ENCODE results near the gene LCP1. TPM values are rescaled to one million over a fixed set of nuclear protein-coding genes. Genes with fewer than 3 reads are reported as not detected.
"Not testable (repeated sequence)": the region's sequence is repeated elsewhere in the genome, so short reads cannot be mapped to it uniquely, and the experiment has no call there.

LCP1 gene
- total RNA-seq, 2 donors from 2014 or later = 727 to 916 TPM

GRCh38 chr13:46172531-46172991 is 9.4 kb downstream of the LCP1 start:
- Mint-ChIP-seq H3K9me3 (no peaks in the 10 kb centered on the region), H3K4me1 (peaks cover 82% of the 10 kb centered on the region), H3K27me3 (no peaks in the 10 kb centered on the region), H3K36me3 (ENCODE audit: low read depth) (peaks cover 100% of the 10 kb centered on the region), H3K27ac (peak overlapping the region; percentile 95), H3K4me3 (peak overlapping the region; percentile 89)
- peak; percentile 53 for ATAC-seq (replicated peaks)

GRCh38 chr13:46171739-46172138 is 10.2 kb downstream of the LCP1 start:
- Mint-ChIP-seq H3K27ac (peak overlapping the region; percentile 95), H3K9me3 (no peaks in the 10 kb centered on the region), H3K4me3 (peak overlapping the region; percentile 89), H3K4me1 (peaks cover 83% of the 10 kb centered on the region), H3K36me3 (ENCODE audit: low read depth) (peaks cover 100% of the 10 kb centered on the region), H3K27me3 (no peaks in the 10 kb centered on the region)
- ATAC-seq (replicated peaks) = no peak

- Mint-ChIP-seq H3K27me3 (no peaks in the 10 kb centered on the region), H3K27ac (peak overlapping the region; percentile 95), H3K4me3 (peak overlapping the region; percentile 89), H3K9me3 (no peaks in the 10 kb centered on the region), H3K4me1 (peaks cover 84% of the 10 kb centered on the region), H3K36me3 (ENCODE audit: low read depth) (peaks cover 100% of the 10 kb centered on the region)
- ATAC-seq (replicated peaks) = no peak
Observed at GRCh38 chr13:46171217-46171616, 10.8 kb downstream of the LCP1 start.

GRCh38 chr13:46170687-46171086 is 11.3 kb downstream of the LCP1 start:
- peaks cover 100% of the 10 kb centered on the region for H3K36me3 Mint-ChIP-seq (ENCODE audit: low read depth)
- H3K4me1 Mint-ChIP-seq = peaks cover 84% of the 10 kb centered on the region
- ATAC-seq (replicated peaks) = no peak
- peak overlapping the region; percentile 89 for H3K4me3 Mint-ChIP-seq
- H3K27ac Mint-ChIP-seq = peak overlapping the region; percentile 95
- H3K9me3 Mint-ChIP-seq = no peaks in the 10 kb centered on the region
- no peaks in the 10 kb centered on the region for H3K27me3 Mint-ChIP-seq

- Mint-ChIP-seq H3K4me1 (peaks cover 80% of the 10 kb centered on the region), H3K9me3 (no peaks in the 10 kb centered on the region), H3K27ac (peak overlapping the region; percentile 95), H3K36me3 (ENCODE audit: low read depth) (peaks cover 100% of the 10 kb centered on the region), H3K27me3 (no peaks in the 10 kb centered on the region), H3K4me3 (peak overlapping the region; percentile 89)
- no peak for ATAC-seq (replicated peaks)
Observed at GRCh38 chr13:46170268-46170667, 11.7 kb downstream of the LCP1 start.

GRCh38 chr13:46169758-46170157 is 12.2 kb downstream of the LCP1 start:
- peaks cover 98% of the 10 kb centered on the region for H3K36me3 Mint-ChIP-seq (ENCODE audit: low read depth)

GRCh38 chr13:46168783-46169182 is 13.2 kb downstream of the LCP1 start:
- peaks cover 85% of the 10 kb centered on the region for H3K4me1 Mint-ChIP-seq
- no peaks in the 10 kb centered on the region for H3K9me3 Mint-ChIP-seq
- peaks cover 98% of the 10 kb centered on the region for H3K36me3 Mint-ChIP-seq (ENCODE audit: low read depth)
- ATAC-seq (replicated peaks) = peak; percentile 45
- no peaks in the 10 kb centered on the region for H3K27me3 Mint-ChIP-seq
- peak overlapping the region; percentile 89 for H3K4me3 Mint-ChIP-seq
- peak overlapping the region; percentile 95 for H3K27ac Mint-ChIP-seq

More at GRCh38 chr13:46169758-46170157, 12.2 kb downstream of the LCP1 start:
- Mint-ChIP-seq H3K9me3 (no peaks in the 10 kb centered on the region), H3K4me1 (peaks cover 78% of the 10 kb centered on the region), H3K4me3 (peak overlapping the region; percentile 89), H3K27me3 (no peaks in the 10 kb centered on the region), H3K27ac (peak overlapping the region; percentile 95)
- ATAC-seq (replicated peaks) = no peak

- H3K27me3 Mint-ChIP-seq = no peaks in the 10 kb centered on the region
- peaks cover 98% of the 10 kb centered on the region for H3K36me3 Mint-ChIP-seq (ENCODE audit: low read depth)
- H3K27ac Mint-ChIP-seq = peak overlapping the region; percentile 95
- peak; percentile 49 for ATAC-seq (replicated peaks)
- peaks cover 82% of the 10 kb centered on the region for H3K4me1 Mint-ChIP-seq
- H3K4me3 Mint-ChIP-seq = peak overlapping the region; percentile 89
- no peaks in the 10 kb centered on the region for H3K9me3 Mint-ChIP-seq
Observed at GRCh38 chr13:46168341-46168740, 13.6 kb downstream of the LCP1 start.

GRCh38 chr13:46166947-46167610 is 14.9 kb downstream of the LCP1 start:
- peaks cover 72% of the 10 kb centered on the region for H3K4me1 Mint-ChIP-seq
- peak overlapping the region; percentile 95 for H3K27ac Mint-ChIP-seq
- no peaks in the 10 kb centered on the region for H3K9me3 Mint-ChIP-seq
- H3K4me3 Mint-ChIP-seq = peak overlapping the region; percentile 89
- no peak for ATAC-seq (replicated peaks)
- H3K27me3 Mint-ChIP-seq = no peaks in the 10 kb centered on the region
- peaks cover 98% of the 10 kb centered on the region for H3K36me3 Mint-ChIP-seq (ENCODE audit: low read depth)

- ATAC-seq (replicated peaks) = peak; percentile 51
- Mint-ChIP-seq H3K36me3 (ENCODE audit: low read depth) (peaks cover 98% of the 10 kb centered on the region), H3K4me1 (peaks cover 74% of the 10 kb centered on the region), H3K27me3 (no peaks in the 10 kb centered on the region), H3K9me3 (no peaks in the 10 kb centered on the region), H3K27ac (peak overlapping the region; percentile 95), H3K4me3 (peak overlapping the region; percentile 89)
Observed at GRCh38 chr13:46166224-46166584, 15.8 kb downstream of the LCP1 start.

GRCh38 chr13:46165485-46166223 is 16.3 kb downstream of the LCP1 start:
- Mint-ChIP-seq H3K4me3 (peak overlapping the region; percentile 89), H3K4me1 (peaks cover 72% of the 10 kb centered on the region), H3K36me3 (ENCODE audit: low read depth) (peaks cover 98% of the 10 kb centered on the region), H3K27me3 (no peaks in the 10 kb centered on the region), H3K27ac (peak overlapping the region; percentile 95), H3K9me3 (no peaks in the 10 kb centered on the region)
- peak; percentile 75 for ATAC-seq (replicated peaks)

GRCh38 chr13:46164661-46165060 is 17.3 kb downstream of the LCP1 start:
- no peaks in the 10 kb centered on the region for H3K27me3 Mint-ChIP-seq
- H3K9me3 Mint-ChIP-seq = no peaks in the 10 kb centered on the region
- peaks cover 98% of the 10 kb centered on the region for H3K36me3 Mint-ChIP-seq (ENCODE audit: low read depth)
- peaks cover 74% of the 10 kb centered on the region for H3K4me1 Mint-ChIP-seq
- H3K27ac Mint-ChIP-seq = peak overlapping the region; percentile 84
- H3K4me3 Mint-ChIP-seq = peak overlapping the region; percentile 89
- no peak for ATAC-seq (replicated peaks)

GRCh38 chr13:46162741-46163140 is 19.2 kb downstream of the LCP1 start:
- ATAC-seq (replicated peaks); H3K9me3 Mint-ChIP-seq; H3K27me3 Mint-ChIP-seq: not testable (repeated sequence)
- peaks cover 98% of the 10 kb centered on the region for H3K36me3 Mint-ChIP-seq (ENCODE audit: low read depth)
- peak overlapping the region; percentile 89 for H3K27ac Mint-ChIP-seq
- peak overlapping the region; percentile 89 for H3K4me3 Mint-ChIP-seq
- H3K4me1 Mint-ChIP-seq = peaks cover 66% of the 10 kb centered on the region

GRCh38 chr13:46160471-46161066 is 21.4 kb downstream of the LCP1 start:
- ATAC-seq (replicated peaks) = peak; percentile 35
- H3K27ac Mint-ChIP-seq = peak overlapping the region; percentile 81
- H3K36me3 Mint-ChIP-seq (ENCODE audit: low read depth) = peaks cover 98% of the 10 kb centered on the region
- peak overlapping the region; percentile 89 for H3K4me3 Mint-ChIP-seq
- H3K9me3 Mint-ChIP-seq = no peaks in the 10 kb centered on the region
- H3K27me3 Mint-ChIP-seq = no peaks in the 10 kb centered on the region
- peaks cover 49% of the 10 kb centered on the region for H3K4me1 Mint-ChIP-seq
